Brain microvascular endothelial cell (primary cell): ENCODE results near the gene PDE3A.

Experiments
- DNase-seq: peaks from one replicate; pipeline ENCODE4 v3.0.0-alpha.2; 2020
- H3K27ac ChIP-seq: fragments of 250-450 bp; sonication (Bioruptor Pico); 2 replicates; pipeline ENCODE4 v1.5.1; 2020; ENCODE audit warnings: mild to moderate bottlenecking, moderate library complexity
- H3K27me3 ChIP-seq: fragments of 250-450 bp; sonication (Bioruptor Pico); replicated peaks from 2 replicates; pipeline ENCODE4 v1.5.1; 2020; ENCODE audit warnings: mild to moderate bottlenecking
- H3K36me3 ChIP-seq: fragments of 250-450 bp; sonication (Bioruptor Pico); replicated peaks from 2 replicates; pipeline ENCODE4 v1.5.1; 2020; ENCODE audit warnings: mild to moderate bottlenecking
- H3K4me3 ChIP-seq: 2 replicates; pipeline ENCODE4 v1.5.1; 2011; ENCODE audit warnings: low read depth, mild to moderate bottlenecking, control low read depth, low read length, moderate library complexity
- CTCF ChIP-seq: IDR thresholded peaks from 2 replicates; pipeline ENCODE4 v1.5.1; 2011; ENCODE audit warnings: low read depth, mild to moderate bottlenecking, moderate library complexity, low read length, control low read depth, inconsistent platforms; ENCODE audit errors: missing control alignments
- in situ Hi-C: cut with HindIII; loops from 2 replicates; pipeline ENCODE4 v1.10.0; 2017; ENCODE audit warnings: low sequenced_read_pairs, low pct_ligation_motif_present

PDE3A gene

GRCh38 chr12:20718294-20718693 is 350.0 kb downstream of the PDE3A start:
- no peak for DNase-seq
- Histone ChIP-seq H3K4me3 (no peak overlapping the region), H3K36me3 (no peaks in the 10 kb centered on the region), H3K27me3 (no peaks in the 10 kb centered on the region), H3K27ac (no peak overlapping the region)
- no peak for TF ChIP-seq CTCF
- in situ Hi-C loops, result no loop called here

GRCh38 chr12:20722142-20722541 is 353.8 kb downstream of the PDE3A start:
- Histone ChIP-seq H3K36me3 (no peaks in the 10 kb centered on the region), H3K4me3 (no peak overlapping the region), H3K27me3 (no peaks in the 10 kb centered on the region), H3K27ac (no peak overlapping the region)
- no peak for TF ChIP-seq CTCF
- no peak for DNase-seq
- in situ Hi-C loops, result no loop called here

- in situ Hi-C loops, result no loop called here
- no peak overlapping the region for H3K4me3 ChIP-seq
- H3K27me3 ChIP-seq, result no peaks in the 10 kb centered on the region
- H3K27ac ChIP-seq, result no peak overlapping the region
- H3K36me3 ChIP-seq, result no peaks in the 10 kb centered on the region
- no peak for TF ChIP-seq CTCF
- DNase-seq, result no peak
Measured at GRCh38 chr12:20731274-20731673, 362.9 kb downstream of the PDE3A start.
